ENCODE data around the gene ST6GAL1.

GRCh38 chr3:186969607-186970006, 39.3 kb downstream of the ST6GAL1 start:
- no peak for TF ChIP-seq CTCF (IDR thresholded peaks at IDR 0.05)
- no peak for TF ChIP-seq SIN3A (IDR thresholded peaks at IDR 0.05; ENCODE audit: borderline replicate concordance, insufficient read depth, low read depth, low read length)
- TF ChIP-seq REST (IDR thresholded peaks at IDR 0.05; ENCODE audit: insufficient read depth in 1 of 2, low read depth in 2 of 2, low read length in 1 of 2), result no peak
- no peak for TF ChIP-seq POLR2AphosphoS5 (IDR thresholded peaks at IDR 0.05; ENCODE audit: low read depth, low read length)
- TF ChIP-seq TCF7L2 (IDR thresholded peaks at IDR 0.05; ENCODE audit: low read depth, low read length), result no peak
